ENCODE measurements around the gene TLL1. TPM values are rescaled to one million over a fixed set of nuclear protein-coding genes. Genes with fewer than 3 reads are reported as not detected.

TLL1 gene
- total RNA-seq, 1 experiment from 2014 or later = not detected

DNA sequence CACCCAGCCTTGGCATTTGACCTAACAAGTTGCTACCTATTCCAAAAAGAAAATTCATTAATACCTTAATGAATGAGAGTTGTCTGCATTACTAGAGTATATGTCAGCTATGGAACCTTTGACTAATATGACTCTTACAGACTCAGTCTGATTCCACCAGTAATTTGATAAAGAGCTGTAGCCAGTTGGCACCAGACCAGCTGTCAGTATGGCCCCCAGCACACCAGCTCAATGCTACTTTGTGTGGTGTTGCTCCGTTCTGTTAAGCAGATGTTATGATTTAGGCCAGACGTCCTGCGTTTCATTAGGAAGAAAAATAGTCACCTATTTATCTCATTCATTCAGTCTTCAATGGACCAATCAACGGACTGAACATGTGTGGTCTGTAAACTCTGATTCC is 215.5 kb downstream of the TLL1 start:
- H3K27ac Mint-ChIP-seq = no peak overlapping the region
- H3K4me1 Mint-ChIP-seq = no peaks in the 10 kb centered on the region
- no peak overlapping the region for H3K4me3 Mint-ChIP-seq
- Histone ChIP-seq H3K14ac (ENCODE audit: insufficient read depth, low read length) (no peak overlapping the region), H3K4me1 (ENCODE audit: insufficient read depth, low read length) (no peaks in the 10 kb centered on the region), H3K4ac (ENCODE audit: low read depth, low read length) (no peak overlapping the region), H2BK5ac (ENCODE audit: insufficient read length, low read length) (no peak overlapping the region), H3K4me2 (ENCODE audit: insufficient read depth, insufficient read length, low read length) (no peak overlapping the region), H2BK12ac (ENCODE audit: insufficient read length, low read depth, low read length) (no peak overlapping the region), H3K9me3 (ENCODE audit: control insufficient read depth, low read depth, low read length) (no peaks in the 10 kb centered on the region), H3K23me2 (ENCODE audit: insufficient read length, low read depth, low read length, poor library complexity, severe bottlenecking) (no peaks in the 10 kb centered on the region), H3K23ac (ENCODE audit: insufficient read length, low read depth, low read length) (no peak overlapping the region), H3T11ph (ENCODE audit: low read length) (no peak overlapping the region), H4K20me1 (ENCODE audit: control insufficient read depth, insufficient read depth, insufficient read length) (no peaks in the 10 kb centered on the region), H2AK5ac (ENCODE audit: insufficient read length, low read length) (no peak overlapping the region), H3K79me1 (ENCODE audit: insufficient read depth, low read depth, low read length, poor library complexity, severe bottlenecking) (no peaks in the 10 kb centered on the region), H4K91ac (ENCODE audit: insufficient read length, low read depth, low read length) (no peak overlapping the region), H3K56ac (ENCODE audit: insufficient read length, low read depth, low read length) (no peak overlapping the region), H2BK120ac (ENCODE audit: low read depth, low read length, poor library complexity, severe bottlenecking) (no peak overlapping the region), H3K9ac (ENCODE audit: extremely low read depth, insufficient read length, low read length) (no peak overlapping the region), H3K27ac (ENCODE audit: insufficient read length, low read depth, low read length) (no peak overlapping the region), H3K79me2 (ENCODE audit: insufficient read depth, low read length) (no peaks in the 10 kb centered on the region), H2AFZ (ENCODE audit: low read length) (no peak overlapping the region), H2BK20ac (ENCODE audit: low read depth, low read length, poor library complexity, severe bottlenecking) (no peak overlapping the region), H3K18ac (ENCODE audit: insufficient read length, low read depth, low read length) (no peak overlapping the region), H2BK15ac (ENCODE audit: low read depth, low read length) (no peak overlapping the region), H4K5ac (ENCODE audit: insufficient read length, low read depth, low read length) (no peak overlapping the region), H3K27me3 (ENCODE audit: insufficient read depth, low read length) (no peaks in the 10 kb centered on the region), H4K8ac (replicated peaks; ENCODE audit: insufficient read length, low read depth, low read length) (no peak overlapping the region)
- peaks cover 0 to 2% of the 10 kb centered on the region in 2 experiments; a peak in 2 of 5 replicates for H3K9me3 Mint-ChIP-seq
- no peaks in the 10 kb centered on the region for H3K27me3 Mint-ChIP-seq (ENCODE audit: low read depth)
- no peak for DNase-seq
- no peaks in the 10 kb centered on the region for H3K36me3 Mint-ChIP-seq (ENCODE audit: insufficient read depth in 1 of 3, low read depth in 3 of 3)
- WGBS (ENCODE audit: extremely low coverage, insufficient read length, low lambda C conversion rate) = no CpG with 5 or more reads among the region's 4 CpGs
- TF ChIP-seq, protein P1, sequence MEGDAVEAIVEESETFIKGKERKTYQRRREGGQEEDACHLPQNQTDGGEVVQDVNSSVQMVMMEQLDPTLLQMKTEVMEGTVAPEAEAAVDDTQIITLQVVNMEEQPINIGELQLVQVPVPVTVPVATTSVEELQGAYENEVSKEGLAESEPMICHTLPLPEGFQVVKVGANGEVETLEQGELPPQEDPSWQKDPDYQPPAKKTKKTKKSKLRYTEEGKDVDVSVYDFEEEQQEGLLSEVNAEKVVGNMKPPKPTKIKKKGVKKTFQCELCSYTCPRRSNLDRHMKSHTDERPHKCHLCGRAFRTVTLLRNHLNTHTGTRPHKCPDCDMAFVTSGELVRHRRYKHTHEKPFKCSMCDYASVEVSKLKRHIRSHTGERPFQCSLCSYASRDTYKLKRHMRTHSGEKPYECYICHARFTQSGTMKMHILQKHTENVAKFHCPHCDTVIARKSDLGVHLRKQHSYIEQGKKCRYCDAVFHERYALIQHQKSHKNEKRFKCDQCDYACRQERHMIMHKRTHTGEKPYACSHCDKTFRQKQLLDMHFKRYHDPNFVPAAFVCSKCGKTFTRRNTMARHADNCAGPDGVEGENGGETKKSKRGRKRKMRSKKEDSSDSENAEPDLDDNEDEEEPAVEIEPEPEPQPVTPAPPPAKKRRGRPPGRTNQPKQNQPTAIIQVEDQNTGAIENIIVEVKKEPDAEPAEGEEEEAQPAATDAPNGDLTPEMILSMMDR (conservative IDR thresholded peaks at IDR 0.05) = no peak
